CD14-positive monocyte (primary cell): ENCODE data around the gene HSD17B3. TPM values are rescaled to one million over a fixed set of nuclear protein-coding genes. Genes with fewer than 3 reads are reported as not detected.

ENCODE experiments used
- DNase-seq, 3 donors: peaks; one replicate each; pipeline ENCODE4 v3.0.0-alpha.2; 2011 to 2022
- H2AFZ ChIP-seq: 2 replicates; pipeline ENCODE4 v1.6.0; 2012; ENCODE audit warnings: mild to moderate bottlenecking, low read depth, low read length, inconsistent platforms; ENCODE audit not compliant: insufficient read depth, poor library complexity, severe bottlenecking
- H3K27ac ChIP-seq, 2 donors: 1 replicate in 1 of 2; 2 replicates in 1 of 2; pipeline ENCODE4 v1.5.1; 2012 to 2013; ENCODE audit warnings: low read length in 2 of 2, control low read depth in 1 of 2, inconsistent platforms in 1 of 2, low read depth in 1 of 2, mild to moderate bottlenecking in 1 of 2
- H3K27me3 ChIP-seq, 2 donors: one replicate each; pipeline versions ENCODE4 v1.6.0 to v1.6.1; 2011 to 2013; ENCODE audit warnings: low read length in 2 of 2; ENCODE audit not compliant: control insufficient read depth in 2 of 2, insufficient read depth in 2 of 2
- H3K36me3 ChIP-seq, 2 donors: replicated peaks in 1 of 2; 1 replicate in 1 of 2; 2 replicates in 1 of 2; pipeline versions ENCODE4 v1.5.1 to v1.6.1; 2012 to 2013; ENCODE audit warnings: low read length in 2 of 2, control low read depth in 1 of 2, inconsistent platforms in 1 of 2, mild to moderate bottlenecking in 1 of 2; ENCODE audit not compliant: insufficient read depth in 2 of 2, control insufficient read depth in 1 of 2
- H3K4me1 ChIP-seq, 2 donors: 1 replicate in 1 of 2; 2 replicates in 1 of 2; pipeline versions ENCODE4 v1.5.1 to v1.6.1; 2012 to 2013; ENCODE audit warnings: low read length in 2 of 2, control low read depth in 1 of 2, inconsistent platforms in 1 of 2, mild to moderate bottlenecking in 1 of 2, moderate library complexity in 1 of 2; ENCODE audit not compliant: insufficient read depth in 2 of 2, control insufficient read depth in 1 of 2
- H3K4me2 ChIP-seq: replicated peaks from 2 replicates; pipeline ENCODE3; 2012; ENCODE audit warnings: low read length, moderate library complexity, mild to moderate bottlenecking; ENCODE audit not compliant: poor library complexity, severe bottlenecking; ENCODE audit errors: extremely low read depth
- H3K4me3 ChIP-seq, 3 experiments: fragments of 200-600 bp in 1 of 3; sonication (generic) in 1 of 3; replicated peaks in 1 of 3; 1 replicate in 2 of 3; 2 replicates in 1 of 3; pipeline ENCODE4 v1.5.1; 2011 to 2013; ENCODE audit warnings: low read length in 3 of 3, mild to moderate bottlenecking in 3 of 3, control low read depth in 2 of 3, low read depth in 2 of 3, inconsistent platforms in 1 of 3, moderate library complexity in 1 of 3
- H3K79me2 ChIP-seq: 2 replicates; pipeline ENCODE4 v1.6.0; 2012; ENCODE audit warnings: mild to moderate bottlenecking, control low read depth, inconsistent platforms, low read length, moderate library complexity; ENCODE audit not compliant: insufficient read depth
- H3K9ac ChIP-seq: 2 replicates; pipeline ENCODE4 v1.6.0; 2017; ENCODE audit warnings: low read length, mild to moderate bottlenecking; ENCODE audit not compliant: insufficient read depth, poor library complexity, severe bottlenecking
- H3K9me3 ChIP-seq, 2 donors: replicated peaks in 1 of 2; 1 replicate in 1 of 2; 2 replicates in 1 of 2; pipeline versions ENCODE4 v1.5.1 to v1.6.1; 2012 to 2013; ENCODE audit warnings: low read length in 2 of 2, control low read depth in 1 of 2; ENCODE audit not compliant: control insufficient read depth in 1 of 2, insufficient read depth in 1 of 2
- H4K20me1 ChIP-seq: 2 replicates; pipeline ENCODE4 v1.6.0; 2012; ENCODE audit warnings: mild to moderate bottlenecking, low read length, control low read depth, moderate library complexity; ENCODE audit not compliant: insufficient read depth
- H3K27ac Mint-ChIP-seq, 7 donors: one replicate each; pipeline ENCODE4 v1.8.0; 2020; ENCODE audit warnings: mild to moderate bottlenecking in 7 of 7, mixed read lengths in 7 of 7, moderate library complexity in 6 of 7, inconsistent platforms in 2 of 7
- H3K27me3 Mint-ChIP-seq, 3 donors: one replicate each; pipeline ENCODE4 v1.8.0; 2021 to 2022; ENCODE audit warnings: low read depth in 3 of 3, mild to moderate bottlenecking in 3 of 3, mixed read lengths in 3 of 3, moderate library complexity in 3 of 3, inconsistent platforms in 1 of 3
- H3K36me3 Mint-ChIP-seq, 2 donors: one replicate each; pipeline ENCODE4 v1.8.0; 2020; ENCODE audit warnings: mixed read lengths in 2 of 2, inconsistent platforms in 1 of 2, mild to moderate bottlenecking in 1 of 2
- H3K4me1 Mint-ChIP-seq: one replicate; pipeline ENCODE4 v1.8.0; 2020; ENCODE audit warnings: mild to moderate bottlenecking, mixed read lengths
- H3K4me3 Mint-ChIP-seq, 2 donors: one replicate each; pipeline ENCODE4 v1.8.0; 2020; ENCODE audit warnings: mild to moderate bottlenecking in 2 of 2, mixed read lengths in 2 of 2, moderate library complexity in 1 of 2
- H3K9me3 Mint-ChIP-seq, 7 donors: one replicate each; pipeline ENCODE4 v1.8.0; 2020 to 2022; ENCODE audit warnings: mixed read lengths in 7 of 7, mild to moderate bottlenecking in 6 of 7, moderate library complexity in 6 of 7, inconsistent platforms in 2 of 7
- CTCF ChIP-seq: fragments of 200-600 bp; IDR thresholded peaks from one replicate; pipeline ENCODE4 v1.8.0; 2022; ENCODE audit warnings: antibody characterized with exemption, mild to moderate bottlenecking
- WGBS: methylation state at CpG from one replicate; pipeline ENCODE4 v1.1.5; 2013; ENCODE audit warnings: missing lambda C conversion rate; ENCODE audit not compliant: insufficient coverage; 5-methylcytosine and 5-hydroxymethylcytosine counted together
- intact Hi-C, 2 donors: fragments of 100-400 bp; cut with micrococcal nuclease; formaldehyde crosslinking; loops; one replicate each; pipeline versions ENCODE4 v1.15.0 to v1.15.1; 2023
- polyA plus RNA-seq, 3 donors: library from polyadenylated mRNA; depleted of rRNA in 1 of 3; unstranded in 2 of 3; stranded (reverse) in 1 of 3; fragments of 300-500 nt in 2 of 3; fragments of >200 nt in 1 of 3; fragmentation: Illumina TruSeq in 2 of 3; gene quantifications; 1 replicate in 2 of 3; 2 replicates in 1 of 3; pipeline ENCODE4 v1.2.3, GENCODE V29; 2012 to 2021

HSD17B3 gene
- polyA plus RNA-seq, 3 donors: 0.09 TPM; not detected in 2

- Histone ChIP-seq H4K20me1 (no peaks in the 10 kb centered on the region), H3K9ac (no peak overlapping the region), H2AFZ (no peak overlapping the region), H3K79me2 (no peaks in the 10 kb centered on the region), H3K4me1 (no peaks in the 10 kb centered on the region), H3K4me3 (no peak overlapping the region), H3K27me3 (no peaks in the 10 kb centered on the region), H3K27ac (no peak overlapping the region), H3K9me3 (no peaks in the 10 kb centered on the region), H3K4me2 (no peak overlapping the region), H3K36me3 (no peaks in the 10 kb centered on the region)
- intact Hi-C loops: no loop called here
- Mint-ChIP-seq H3K27ac (no peak overlapping the region), H3K27me3 (peaks cover 12 to 22% (median 12%) of the 10 kb centered on the region in 3 donors), H3K4me3 (no peak overlapping the region), H3K36me3 (no peaks in the 10 kb centered on the region), H3K9me3 (peaks cover 0 to 3% (median 0%) of the 10 kb centered on the region in 7 donors), H3K4me1 (no peaks in the 10 kb centered on the region)
- TF ChIP-seq CTCF: no peak
- DNase-seq: no peak
- 96% methylated on average over 6 of the region's 8 CpGs for WGBS
Observed at GRCh38 chr9:96246267-96246671, 55.7 kb downstream of the HSD17B3 start.

GRCh38 chr9:96245399-96245798, 56.6 kb downstream of the HSD17B3 start:
- no peak for DNase-seq
- Mint-ChIP-seq H3K36me3 (no peaks in the 10 kb centered on the region), H3K9me3 (peaks cover 0 to 3% (median 0%) of the 10 kb centered on the region in 7 donors), H3K27ac (no peak overlapping the region), H3K4me1 (no peaks in the 10 kb centered on the region), H3K27me3 (peaks cover 13 to 24% (median 15%) of the 10 kb centered on the region in 3 donors), H3K4me3 (no peak overlapping the region)
- H4K20me1 ChIP-seq: no peaks in the 10 kb centered on the region
- H3K9me3 ChIP-seq: no peaks in the 10 kb centered on the region
- intact Hi-C loops: no loop called here
- H3K9ac ChIP-seq: no peak overlapping the region
- no peaks in the 10 kb centered on the region for H3K36me3 ChIP-seq
- no peaks in the 10 kb centered on the region for H3K79me2 ChIP-seq
- no peaks in the 10 kb centered on the region for H3K4me1 ChIP-seq
- H3K27ac ChIP-seq: no peak overlapping the region
- no peak overlapping the region for H2AFZ ChIP-seq
- H3K4me2 ChIP-seq: no peak overlapping the region
- no peak for TF ChIP-seq CTCF
- no CpG with 5 or more reads among the region's 7 CpGs for WGBS
- H3K4me3 ChIP-seq: no peak overlapping the region
- no peaks in the 10 kb centered on the region for H3K27me3 ChIP-seq
